HCT116 (cell line): ENCODE measurements around the gene TMEM11. TPM values are rescaled to one million over a fixed set of nuclear protein-coding genes. Genes with fewer than 3 reads are reported as not detected.

Experiments used
- ATAC-seq: fragments of 200-7000 bp; cut with Tn5 transposase; 2 replicates; pipeline ENCODE4 v1.9.1; 2020; ENCODE audit warnings: mild to moderate bottlenecking, moderate library complexity
- BruUV-seq: library from RNA; stranded (reverse); fragments of 400-500 nt; replicated peaks from 2 replicates; lab custom pipeline; 2021; lab: Mats Ljungman, UMichigan
- CTCF ChIA-PET: fragments of 300-600 bp; sonication (Branson Sonifier 250); formaldehyde crosslinking; loops from one replicate; lab custom pipeline; 2021; ENCODE audit warnings: antibody characterized with exemption; lab: Charles Lee
- POLR2A ChIA-PET: fragments of 300-600, 350-600 bp; sonication (Branson Sonifier 250); formaldehyde crosslinking; loops from one replicate; lab custom pipeline; 2021; ENCODE audit warnings: antibody characterized with exemption; lab: Charles Lee
- RAD21 ChIA-PET, 2 experiments: fragments of 300-600 bp; sonication (Branson Sonifier 250); formaldehyde crosslinking; loops; one replicate each; lab custom pipeline; 2023; ENCODE audit warnings: low total read pairs in 2 of 2; ENCODE audit not compliant: uncharacterized antibody in 2 of 2, unreplicated experiment in 2 of 2, low non-redundant PET in 1 of 2; lab: Charles Lee
- DNase-seq: peaks from one replicate; pipeline ENCODE4 v3.0.0-alpha.2; 2010; ENCODE audit warnings: low read depth, low spot score
- H2AFZ ChIP-seq: fragments of 200-600 bp; shearing (Covaris generic), sonication (generic); 2 replicates; pipeline ENCODE4 v1.6.1; 2017; ENCODE audit warnings: low read depth, mixed run types, mixed read lengths, antibody characterized with exemption, low read length; ENCODE audit not compliant: poor library complexity, severe bottlenecking
- H3K27ac ChIP-seq: 2 replicates; pipeline ENCODE4 v1.5.1; 2012; ENCODE audit warnings: low read depth, low read length
- H3K27me3 ChIP-seq: fragments of 200-600 bp; sonication (generic); 2 replicates; pipeline ENCODE4 v1.6.1; 2016; ENCODE audit warnings: mixed run types, low read length, mixed read lengths; ENCODE audit not compliant: insufficient read depth
- H3K36me3 ChIP-seq, 2 experiments: fragments of 200-500 bp in 1 of 2; fragments of 200-600 bp in 1 of 2; sonication (Bioruptor generic) in 1 of 2; sonication (generic) in 1 of 2; 2 replicates each; pipeline versions ENCODE4 v1.5.1 to v1.6.1; 2014 to 2016; ENCODE audit warnings: low read length in 2 of 2, inconsistent platforms in 1 of 2, mixed read lengths in 1 of 2, mixed run types in 1 of 2; ENCODE audit not compliant: insufficient read depth in 2 of 2, control insufficient read depth in 1 of 2
- H3K4me1 ChIP-seq, 2 experiments: fragments of 200-600 bp in 1 of 2; sonication (generic) in 1 of 2; 2 replicates each; pipeline versions ENCODE4 v1.5.1 to v1.6.1; 2012 to 2017; ENCODE audit warnings: low read length in 2 of 2, inconsistent platforms in 1 of 2, mild to moderate bottlenecking in 1 of 2, mixed read lengths in 1 of 2, mixed run types in 1 of 2, moderate library complexity in 1 of 2; ENCODE audit not compliant: insufficient read depth in 2 of 2, control insufficient read depth in 1 of 2
- H3K4me2 ChIP-seq: fragments of 200-600 bp; sonication (generic); 2 replicates; pipeline ENCODE4 v1.6.1; 2017; ENCODE audit warnings: mixed run types, low read length, mixed read lengths
- H3K4me3 ChIP-seq, 2 experiments: fragments of 200-600 bp in 1 of 2; sonication (generic) in 1 of 2; replicated peaks in 1 of 2; 2 replicates each; pipeline ENCODE4 v1.5.1; 2011 to 2016; ENCODE audit warnings: low read length in 2 of 2, control low read depth in 1 of 2, low read depth in 1 of 2, mild to moderate bottlenecking in 1 of 2, mixed read lengths in 1 of 2, mixed run types in 1 of 2
- H3K79me2 ChIP-seq: fragments of 200-600 bp; sonication (generic); 2 replicates; pipeline ENCODE4 v1.6.1; 2017; ENCODE audit warnings: mild to moderate bottlenecking, mixed run types, low read length, moderate library complexity, mixed read lengths; ENCODE audit not compliant: insufficient read depth
- H3K9ac ChIP-seq: fragments of 200-600 bp; sonication (generic); 2 replicates; pipeline ENCODE4 v1.6.1; 2016; ENCODE audit warnings: low read length, mixed read lengths
- H3K9me2 ChIP-seq: fragments of 200-600 bp; sonication (generic), shearing (Covaris generic); 2 replicates; pipeline ENCODE4 v1.6.1; 2017; ENCODE audit warnings: mixed run types, mild to moderate bottlenecking, moderate library complexity; ENCODE audit not compliant: insufficient read depth
- H3K9me3 ChIP-seq, 2 experiments: fragments of 200-500 bp in 1 of 2; fragments of 200-600 bp in 1 of 2; sonication (Bioruptor generic) in 1 of 2; sonication (generic) in 1 of 2; 2 replicates each; pipeline ENCODE4 v1.6.1; 2014 to 2017; ENCODE audit warnings: low read length in 2 of 2, mixed read lengths in 2 of 2, inconsistent platforms in 1 of 2, low read depth in 1 of 2, mild to moderate bottlenecking in 1 of 2, mixed run types in 1 of 2, moderate library complexity in 1 of 2; ENCODE audit not compliant: control insufficient read depth in 1 of 2, insufficient read depth in 1 of 2
- H4K20me1 ChIP-seq: fragments of 200-600 bp; sonication (generic), shearing (Covaris generic); 2 replicates; pipeline ENCODE4 v1.6.1; 2017; ENCODE audit warnings: mixed run types, mild to moderate bottlenecking, moderate library complexity; ENCODE audit not compliant: insufficient read depth
- EGR1 ChIP-seq: IDR thresholded peaks from 2 replicates; pipeline ENCODE4 v1.6.1; 2012; ENCODE audit warnings: low read depth
- FOSL1 ChIP-seq: IDR thresholded peaks from 2 replicates; pipeline ENCODE4 v1.6.1; 2012; ENCODE audit warnings: low read depth
- POLR2A ChIP-seq: IDR thresholded peaks from 2 replicates; pipeline ENCODE4 v1.7.0; 2011; ENCODE audit warnings: borderline replicate concordance; ENCODE audit not compliant: insufficient read depth, insufficient read length; ENCODE audit errors: extremely low read depth
- TCF7L2 ChIP-seq: IDR thresholded peaks from 2 replicates; pipeline ENCODE4 v1.7.0; 2011; ENCODE audit warnings: borderline replicate concordance, inconsistent platforms; ENCODE audit not compliant: insufficient read depth, insufficient read length; ENCODE audit errors: extremely low read depth
- ZNF274 ChIP-seq: fragments of 200-500 bp; sonication (Bioruptor generic); IDR thresholded peaks from 2 replicates; pipeline ENCODE4 v1.6.1; 2014; ENCODE audit warnings: mild to moderate bottlenecking, low read depth, low read length, inconsistent platforms
- intact Hi-C: fragments of 100-400 bp; cut with micrococcal nuclease; formaldehyde crosslinking; loops from 2 replicates; pipeline ENCODE4 v1.10.0; 2022
- total RNA-seq: library from RNA; stranded (reverse); gene quantifications from one replicate; pipeline ENCODE4 v1.2.1, GENCODE V29; 2021; ENCODE audit not compliant: unreplicated experiment
- TF ChIP-seq, protein P1 (sequence below), 3 experiments: fragments of 200-600 bp in 1 of 3; sonication (generic) in 1 of 3; IDR thresholded peaks in 2 of 3; conservative IDR thresholded peaks in 1 of 3; 2 replicates each; pipeline ENCODE4 v1.5.1; 2012 to 2017; ENCODE audit warnings: low read depth in 2 of 3, low read length in 2 of 3, antibody characterized with exemption in 1 of 3, borderline replicate concordance in 1 of 3, control low read depth in 1 of 3, mild to moderate bottlenecking in 1 of 3, mixed read lengths in 1 of 3, mixed run types in 1 of 3, moderate library complexity in 1 of 3; ENCODE audit not compliant: insufficient read depth in 1 of 3
- TF ChIP-seq, protein P2 (sequence below): IDR thresholded peaks from 2 replicates; pipeline ENCODE4 v1.6.1; 2012
- TF ChIP-seq, protein P3 (sequence below): IDR thresholded peaks from 2 replicates; pipeline ENCODE4 v1.6.1; 2011; ENCODE audit warnings: mild to moderate bottlenecking, low read length, moderate library complexity; ENCODE audit not compliant: insufficient replicate concordance; ENCODE audit errors: extremely low read depth

TMEM11 gene
- total RNA-seq, 1 experiment from 2014 or later = 31.0 TPM

DNA sequence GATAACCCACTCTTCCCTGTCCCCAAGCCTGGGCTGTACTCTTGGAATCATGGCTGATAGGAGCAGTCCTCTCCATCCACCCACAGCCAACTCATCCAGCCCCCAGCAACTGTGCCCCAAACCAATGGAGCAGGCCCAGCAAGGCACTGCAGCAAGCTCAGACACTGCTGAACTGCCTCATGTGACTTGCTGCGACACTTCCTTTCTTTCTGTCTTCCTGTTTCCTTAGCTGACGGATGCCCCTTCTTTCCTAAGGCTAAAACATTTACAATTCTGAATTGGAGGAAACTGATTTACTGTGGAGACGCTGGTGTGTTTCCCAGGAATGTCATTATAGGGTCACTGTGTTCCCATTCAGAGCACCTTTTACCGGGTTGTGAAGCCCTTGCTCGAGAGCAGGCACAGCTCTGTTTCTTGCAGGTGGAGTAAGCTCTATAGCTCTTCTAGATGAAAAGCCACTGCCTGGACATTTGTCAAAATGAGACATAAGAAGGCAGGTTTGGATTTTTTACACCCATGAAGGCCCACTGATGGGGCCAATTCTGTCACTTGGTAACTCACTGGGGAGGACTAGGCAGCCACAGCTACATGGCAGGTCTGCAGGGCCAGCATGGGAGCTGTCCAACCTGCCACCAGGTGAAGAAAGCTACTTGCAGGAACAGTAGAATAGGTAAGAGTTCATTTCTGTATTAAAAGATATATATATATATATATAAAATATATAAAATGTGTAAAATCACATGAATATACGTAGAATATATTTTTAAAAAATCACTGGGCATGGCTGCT is 27.4 kb downstream of the TMEM11 start:
- H3K27ac ChIP-seq = no peak overlapping the region
- TF ChIP-seq FOSL1 = no peak
- TF ChIP-seq, protein P1, sequence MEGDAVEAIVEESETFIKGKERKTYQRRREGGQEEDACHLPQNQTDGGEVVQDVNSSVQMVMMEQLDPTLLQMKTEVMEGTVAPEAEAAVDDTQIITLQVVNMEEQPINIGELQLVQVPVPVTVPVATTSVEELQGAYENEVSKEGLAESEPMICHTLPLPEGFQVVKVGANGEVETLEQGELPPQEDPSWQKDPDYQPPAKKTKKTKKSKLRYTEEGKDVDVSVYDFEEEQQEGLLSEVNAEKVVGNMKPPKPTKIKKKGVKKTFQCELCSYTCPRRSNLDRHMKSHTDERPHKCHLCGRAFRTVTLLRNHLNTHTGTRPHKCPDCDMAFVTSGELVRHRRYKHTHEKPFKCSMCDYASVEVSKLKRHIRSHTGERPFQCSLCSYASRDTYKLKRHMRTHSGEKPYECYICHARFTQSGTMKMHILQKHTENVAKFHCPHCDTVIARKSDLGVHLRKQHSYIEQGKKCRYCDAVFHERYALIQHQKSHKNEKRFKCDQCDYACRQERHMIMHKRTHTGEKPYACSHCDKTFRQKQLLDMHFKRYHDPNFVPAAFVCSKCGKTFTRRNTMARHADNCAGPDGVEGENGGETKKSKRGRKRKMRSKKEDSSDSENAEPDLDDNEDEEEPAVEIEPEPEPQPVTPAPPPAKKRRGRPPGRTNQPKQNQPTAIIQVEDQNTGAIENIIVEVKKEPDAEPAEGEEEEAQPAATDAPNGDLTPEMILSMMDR (IDR thresholded peaks at IDR 0.05 in 2 of 3, conservative IDR thresholded peaks at IDR 0.05 in 1 of 3; ENCODE audit: borderline replicate concordance in 1 of 3, insufficient read depth in 1 of 3, low read depth in 2 of 3, low read length in 2 of 3) = no peak
- TF ChIP-seq, protein P2, sequence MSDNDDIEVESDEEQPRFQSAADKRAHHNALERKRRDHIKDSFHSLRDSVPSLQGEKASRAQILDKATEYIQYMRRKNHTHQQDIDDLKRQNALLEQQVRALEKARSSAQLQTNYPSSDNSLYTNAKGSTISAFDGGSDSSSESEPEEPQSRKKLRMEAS = no peak
- TF ChIP-seq EGR1 = no peak
- no peak for TF ChIP-seq TCF7L2
- TF ChIP-seq, all 23 proteins: peak for 0
- ChIA-PET RAD21 (no interaction called here), POLR2A (no interaction called here), CTCF (no interaction called here)
- Histone ChIP-seq H3K36me3 (0 out of 4 replicates have a peak, but pooled peaks cover 0 to 2% of the 10 kb centered on the region in 2 experiments), H3K4me3 (no peak overlapping the region), H3K9me3 (no peaks in the 10 kb centered on the region), H3K27me3 (no peaks in the 10 kb centered on the region), H3K4me1 (no peaks in the 10 kb centered on the region), H4K20me1 (no peaks in the 10 kb centered on the region), H3K9ac (no peak overlapping the region), H2AFZ (no peak overlapping the region), H3K79me2 (no peaks in the 10 kb centered on the region), H3K4me2 (no peak overlapping the region), H3K9me2 (no peaks in the 10 kb centered on the region)
- DNase-seq = no peak
- no TSS peak for BruUV-seq
- intact Hi-C loops = no loop called here
- ATAC-seq = no peak

DNA sequence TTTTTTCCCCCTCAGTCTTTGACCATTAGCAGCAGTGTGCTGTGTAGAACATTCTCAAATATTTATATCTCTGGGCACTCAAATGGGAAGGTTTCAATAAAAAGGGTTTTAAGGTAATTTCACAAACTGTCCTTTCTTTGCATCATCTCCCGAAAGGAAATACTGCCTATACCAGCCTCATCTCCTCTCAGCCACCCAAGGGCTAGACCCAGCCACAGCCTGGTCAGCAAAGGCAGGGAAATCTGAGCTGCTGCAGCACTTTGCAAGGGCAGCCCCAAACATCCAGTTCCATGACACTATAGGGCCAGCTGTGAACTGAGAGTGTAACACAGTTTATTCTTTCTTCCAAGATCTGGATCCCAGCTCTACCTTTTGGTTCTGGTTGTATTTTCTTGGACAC is 28.9 kb downstream of the TMEM11 start:
- Histone ChIP-seq H3K36me3 (0 out of 4 replicates have a peak, but pooled peaks cover 0 to 2% of the 10 kb centered on the region in 2 experiments), H3K27me3 (no peaks in the 10 kb centered on the region), H4K20me1 (no peaks in the 10 kb centered on the region), H2AFZ (no peak overlapping the region), H3K79me2 (no peaks in the 10 kb centered on the region), H3K4me3 (no peak overlapping the region), H3K9ac (no peak overlapping the region), H3K4me2 (no peak overlapping the region), H3K4me1 (no peaks in the 10 kb centered on the region), H3K9me2 (no peaks in the 10 kb centered on the region), H3K27ac (no peak overlapping the region), H3K9me3 (no peaks in the 10 kb centered on the region)
- RAD21 ChIA-PET = no interaction called here
- TF ChIP-seq POLR2A = no peak
- TF ChIP-seq TCF7L2 = no peak
- TF ChIP-seq, protein P3, sequence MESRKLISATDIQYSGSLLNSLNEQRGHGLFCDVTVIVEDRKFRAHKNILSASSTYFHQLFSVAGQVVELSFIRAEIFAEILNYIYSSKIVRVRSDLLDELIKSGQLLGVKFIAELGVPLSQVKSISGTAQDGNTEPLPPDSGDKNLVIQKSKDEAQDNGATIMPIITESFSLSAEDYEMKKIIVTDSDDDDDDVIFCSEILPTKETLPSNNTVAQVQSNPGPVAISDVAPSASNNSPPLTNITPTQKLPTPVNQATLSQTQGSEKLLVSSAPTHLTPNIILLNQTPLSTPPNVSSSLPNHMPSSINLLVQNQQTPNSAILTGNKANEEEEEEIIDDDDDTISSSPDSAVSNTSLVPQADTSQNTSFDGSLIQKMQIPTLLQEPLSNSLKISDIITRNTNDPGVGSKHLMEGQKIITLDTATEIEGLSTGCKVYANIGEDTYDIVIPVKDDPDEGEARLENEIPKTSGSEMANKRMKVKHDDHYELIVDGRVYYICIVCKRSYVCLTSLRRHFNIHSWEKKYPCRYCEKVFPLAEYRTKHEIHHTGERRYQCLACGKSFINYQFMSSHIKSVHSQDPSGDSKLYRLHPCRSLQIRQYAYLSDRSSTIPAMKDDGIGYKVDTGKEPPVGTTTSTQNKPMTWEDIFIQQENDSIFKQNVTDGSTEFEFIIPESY = no peak
- no peak for TF ChIP-seq ZNF274
- no TSS peak for BruUV-seq
- CTCF ChIA-PET = no interaction called here
- DNase-seq (no peak), ATAC-seq (no peak)
- intact Hi-C loops = no loop called here
- POLR2A ChIA-PET = no interaction called here
